OCI-LY7 (cell line): ENCODE measurements around the gene HUNK. TPM values are rescaled to one million over a fixed set of nuclear protein-coding genes. Genes with fewer than 3 reads are reported as not detected.

ENCODE experiments used
- BruUV-seq: library from RNA; stranded (reverse); fragments of 400-500 nt; replicated peaks from 2 replicates; lab custom pipeline; 2021; lab: Mats Ljungman, UMichigan
- CTCF ChIA-PET: fragments of 300-600 bp; sonication (Branson Sonifier 250); formaldehyde crosslinking; loops from one replicate; lab custom pipeline; 2022; ENCODE audit warnings: antibody characterized with exemption; ENCODE audit not compliant: unreplicated experiment; lab: Charles Lee
- POLR2A ChIA-PET: fragments of 300-600 bp; sonication (Branson Sonifier 250); formaldehyde crosslinking; loops from one replicate; lab custom pipeline; 2022; ENCODE audit warnings: antibody characterized with exemption; lab: Charles Lee
- DNase-seq: peaks from one replicate; pipeline ENCODE4 v3.0.0-alpha.2; 2015; ENCODE audit warnings: low spot score
- H2AFZ ChIP-seq: fragments of 200-600 bp; sonication (generic), shearing (Covaris generic); 2 replicates; pipeline ENCODE4 v1.6.1; 2014; ENCODE audit warnings: mild to moderate bottlenecking, antibody characterized with exemption, low read length, moderate library complexity
- H3K27ac ChIP-seq: fragments of 200-600 bp; sonication (generic); 2 replicates; pipeline ENCODE4 v1.5.1; 2014; ENCODE audit warnings: mixed run types, low read depth, mild to moderate bottlenecking, moderate library complexity, low read length, inconsistent platforms; ENCODE audit not compliant: poor library complexity, severe bottlenecking
- H3K36me3 ChIP-seq: fragments of 200-600 bp; sonication (generic); 2 replicates; pipeline ENCODE4 v1.6.1; 2014; ENCODE audit warnings: mild to moderate bottlenecking, antibody characterized with exemption, low read length, moderate library complexity, mixed read lengths; ENCODE audit not compliant: insufficient read depth
- H3K4me1 ChIP-seq: fragments of 200-600 bp; sonication (generic); 2 replicates; pipeline ENCODE4 v1.5.1; 2014; ENCODE audit warnings: mild to moderate bottlenecking, low read length; ENCODE audit not compliant: insufficient read depth, poor library complexity, severe bottlenecking
- H3K4me2 ChIP-seq: fragments of 200-600 bp; sonication (generic); 2 replicates; pipeline ENCODE4 v1.6.1; 2014; ENCODE audit warnings: mild to moderate bottlenecking, low read length
- H3K4me3 ChIP-seq: fragments of 200-600 bp; sonication (generic); 2 replicates; pipeline ENCODE4 v1.5.1; 2014; ENCODE audit warnings: mild to moderate bottlenecking, low read depth, low read length; ENCODE audit not compliant: poor library complexity, severe bottlenecking
- H3K79me2 ChIP-seq: fragments of 200-600 bp; sonication (generic); 2 replicates; pipeline ENCODE4 v1.6.1; 2016; ENCODE audit warnings: low read depth, mild to moderate bottlenecking, low read length, moderate library complexity, mixed read lengths; ENCODE audit not compliant: insufficient read depth
- H3K9me2 ChIP-seq: fragments of 200-600 bp; sonication (generic); 2 replicates; pipeline ENCODE4 v1.6.1; 2016; ENCODE audit warnings: mild to moderate bottlenecking, low read length, mixed read lengths; ENCODE audit not compliant: insufficient read depth
- H3K9me3 ChIP-seq: fragments of 200-600 bp; sonication (generic); 2 replicates; pipeline ENCODE4 v1.6.1; 2014; ENCODE audit warnings: mild to moderate bottlenecking, mixed run types, low read length, mixed read lengths
- H4K20me1 ChIP-seq: fragments of 200-600 bp; sonication (generic); 2 replicates; pipeline ENCODE4 v1.6.1; 2014; ENCODE audit warnings: mild to moderate bottlenecking, antibody characterized with exemption, low read length, moderate library complexity, mixed read lengths; ENCODE audit not compliant: insufficient read depth
- CTCF ChIP-seq: fragments of 200-600 bp; sonication (generic); conservative IDR thresholded peaks from 2 replicates; pipeline ENCODE4 v1.5.1; 2014; ENCODE audit warnings: mild to moderate bottlenecking, antibody characterized with exemption, low read length, moderate library complexity, mixed read lengths
- EZH2phosphoT487 ChIP-seq: fragments of 200-600 bp; sonication (generic); IDR thresholded peaks from 2 replicates; pipeline ENCODE4 v1.6.1; 2018; ENCODE audit warnings: low read depth, borderline replicate concordance, mild to moderate bottlenecking, mixed run types, antibody characterized with exemption, low read length, moderate library complexity, mixed read lengths
- intact Hi-C: fragments of 100-400 bp; cut with micrococcal nuclease; formaldehyde crosslinking; loops from one replicate; pipeline ENCODE4 v1.10.0; 2022; ENCODE audit not compliant: unreplicated experiment
- total RNA-seq, 2 experiments: library from RNA; depleted of rRNA in 1 of 2; stranded (reverse); fragments of >200 nt in 1 of 2; shearing (Covaris generic) in 1 of 2; gene quantifications; 2 replicates each; pipeline ENCODE4 v1.2.3, GENCODE V29; 2014 to 2022

Gene HUNK
- total RNA-seq, 2 experiments from 2014 or later: 0.35 to 5.5 TPM

- H3K79me2 ChIP-seq: no peaks in the 10 kb centered on the region
- no peak overlapping the region for H3K27ac ChIP-seq
- TF ChIP-seq EZH2phosphoT487: no peak
- no peak for TF ChIP-seq CTCF
- CTCF ChIA-PET: no interaction called here
- H2AFZ ChIP-seq: no peak overlapping the region
- intact Hi-C loops: no loop called here
- no peaks in the 10 kb centered on the region for H3K36me3 ChIP-seq
- H3K9me2 ChIP-seq: no peaks in the 10 kb centered on the region
- no peaks in the 10 kb centered on the region for H4K20me1 ChIP-seq
- H3K4me3 ChIP-seq: no peak overlapping the region
- POLR2A ChIA-PET: interaction anchor here (0.6 kb wide), 1 partner anchor 28 kb away, joined by 3 read pairs; no protein-coding TSS in a partner anchor
- H3K9me3 ChIP-seq: no peaks in the 10 kb centered on the region
- DNase-seq: no peak
- H3K4me1 ChIP-seq: no peaks in the 10 kb centered on the region
- BruUV-seq: no TSS peak
- no peak overlapping the region for H3K4me2 ChIP-seq
Measured at GRCh38 chr21:31992391-31992790, 119.6 kb downstream of the HUNK start.

GRCh38 chr21:31993826-31994825 is 121.3 kb downstream of the HUNK start:
- BruUV-seq: no TSS peak
- intact Hi-C loops: no loop called here
- Histone ChIP-seq H3K4me2 (no peak overlapping the region), H2AFZ (no peak overlapping the region), H4K20me1 (no peaks in the 10 kb centered on the region), H3K9me3 (no peaks in the 10 kb centered on the region), H3K36me3 (no peaks in the 10 kb centered on the region), H3K4me3 (no peak overlapping the region), H3K9me2 (no peaks in the 10 kb centered on the region), H3K79me2 (no peaks in the 10 kb centered on the region), H3K27ac (no peak overlapping the region), H3K4me1 (no peaks in the 10 kb centered on the region)
- TF ChIP-seq EZH2phosphoT487 (no peak), CTCF (no peak)
- CTCF ChIA-PET: no interaction called here
- POLR2A ChIA-PET: interaction anchor here (0.7 kb wide), 1 partner anchor 23 kb away, joined by 3 read pairs; no protein-coding TSS in a partner anchor
- DNase-seq: no peak

GRCh38 chr21:31997191-31997590 is 124.4 kb downstream of the HUNK start:
- no peaks in the 10 kb centered on the region for H3K9me3 ChIP-seq
- no peaks in the 10 kb centered on the region for H3K4me1 ChIP-seq
- no peaks in the 10 kb centered on the region for H3K9me2 ChIP-seq
- CTCF ChIA-PET: no interaction called here
- H2AFZ ChIP-seq: no peak overlapping the region
- no peaks in the 10 kb centered on the region for H4K20me1 ChIP-seq
- no peak overlapping the region for H3K4me2 ChIP-seq
- TF ChIP-seq CTCF (no peak), EZH2phosphoT487 (no peak)
- H3K79me2 ChIP-seq: no peaks in the 10 kb centered on the region
- no TSS peak for BruUV-seq
- H3K4me3 ChIP-seq: no peak overlapping the region
- no peak for DNase-seq
- intact Hi-C loops: no loop called here
- no peaks in the 10 kb centered on the region for H3K36me3 ChIP-seq
- no peak overlapping the region for H3K27ac ChIP-seq
- POLR2A ChIA-PET: no interaction called here
